Choroid plexus epithelial cell (primary cell): ENCODE results near the gene COL10A1.

ENCODE experiments used
- DNase-seq: peaks from one replicate; pipeline ENCODE4 v3.0.0-alpha.2; 2010; ENCODE audit warnings: low read depth
- H3K4me3 ChIP-seq: 2 replicates; pipeline ENCODE4 v1.5.1; 2011; ENCODE audit warnings: low read depth, mild to moderate bottlenecking, control low read depth, low read length, moderate library complexity
- TF ChIP-seq, protein P1 (sequence below): conservative IDR thresholded peaks from 2 replicates; pipeline ENCODE4 v1.5.1; 2011; ENCODE audit warnings: low read depth, mild to moderate bottlenecking, control low read depth, inconsistent platforms, low read length, moderate library complexity

COL10A1 gene

DNA sequence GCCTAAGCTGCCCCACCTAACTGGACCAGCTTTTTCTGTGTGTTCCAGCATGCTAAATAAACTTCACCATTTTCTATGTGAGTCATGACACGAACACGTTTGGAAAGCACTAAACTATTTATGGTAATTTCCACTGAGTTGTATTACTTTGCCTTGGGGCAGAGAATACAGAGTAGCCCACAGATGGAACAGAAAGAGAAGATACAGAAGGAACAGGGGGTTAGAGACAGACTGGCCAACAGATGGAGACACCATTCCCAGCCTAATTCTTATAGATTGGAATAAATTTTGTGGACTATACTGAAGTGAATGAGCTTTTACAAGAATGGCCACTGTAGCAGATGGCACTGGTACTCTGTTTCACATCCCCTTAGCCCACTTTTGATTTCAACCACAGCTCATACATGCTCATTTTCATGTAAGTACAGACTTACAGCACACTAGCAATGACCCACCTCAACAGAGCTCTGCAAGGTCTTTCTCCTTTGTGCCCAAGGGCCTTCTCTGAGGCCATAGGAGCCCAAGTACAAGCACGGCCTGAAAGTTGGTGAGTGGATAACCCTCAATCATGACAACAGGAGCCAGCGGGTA, 38.4 kb downstream of the COL10A1 start:
- no peak overlapping the region for H3K4me3 ChIP-seq
- TF ChIP-seq, protein P1, sequence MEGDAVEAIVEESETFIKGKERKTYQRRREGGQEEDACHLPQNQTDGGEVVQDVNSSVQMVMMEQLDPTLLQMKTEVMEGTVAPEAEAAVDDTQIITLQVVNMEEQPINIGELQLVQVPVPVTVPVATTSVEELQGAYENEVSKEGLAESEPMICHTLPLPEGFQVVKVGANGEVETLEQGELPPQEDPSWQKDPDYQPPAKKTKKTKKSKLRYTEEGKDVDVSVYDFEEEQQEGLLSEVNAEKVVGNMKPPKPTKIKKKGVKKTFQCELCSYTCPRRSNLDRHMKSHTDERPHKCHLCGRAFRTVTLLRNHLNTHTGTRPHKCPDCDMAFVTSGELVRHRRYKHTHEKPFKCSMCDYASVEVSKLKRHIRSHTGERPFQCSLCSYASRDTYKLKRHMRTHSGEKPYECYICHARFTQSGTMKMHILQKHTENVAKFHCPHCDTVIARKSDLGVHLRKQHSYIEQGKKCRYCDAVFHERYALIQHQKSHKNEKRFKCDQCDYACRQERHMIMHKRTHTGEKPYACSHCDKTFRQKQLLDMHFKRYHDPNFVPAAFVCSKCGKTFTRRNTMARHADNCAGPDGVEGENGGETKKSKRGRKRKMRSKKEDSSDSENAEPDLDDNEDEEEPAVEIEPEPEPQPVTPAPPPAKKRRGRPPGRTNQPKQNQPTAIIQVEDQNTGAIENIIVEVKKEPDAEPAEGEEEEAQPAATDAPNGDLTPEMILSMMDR: peak; percentile 5
- peak; percentile 53 for DNase-seq

DNA sequence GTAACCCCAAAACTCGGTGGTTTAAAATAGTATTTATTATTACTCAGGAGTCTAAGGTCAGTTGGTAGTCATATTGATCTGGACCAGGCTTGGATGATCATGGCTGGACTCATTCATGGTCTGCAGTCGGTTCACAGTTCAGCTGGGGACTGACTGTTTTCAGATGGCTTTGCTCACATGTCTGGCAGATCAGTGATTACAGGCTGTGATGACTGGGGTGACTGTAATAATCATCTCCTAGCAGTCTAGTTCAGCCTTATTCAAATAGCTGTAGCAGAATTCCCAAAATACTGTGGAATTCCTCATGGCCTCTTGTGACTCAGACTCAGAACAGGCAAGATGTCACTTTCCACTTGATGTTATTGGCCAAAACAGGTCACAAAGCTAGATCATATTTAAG, 41.6 kb downstream of the COL10A1 start:
- DNase-seq: no peak
- no peak overlapping the region for H3K4me3 ChIP-seq
- TF ChIP-seq, protein P1: no peak

DNA sequence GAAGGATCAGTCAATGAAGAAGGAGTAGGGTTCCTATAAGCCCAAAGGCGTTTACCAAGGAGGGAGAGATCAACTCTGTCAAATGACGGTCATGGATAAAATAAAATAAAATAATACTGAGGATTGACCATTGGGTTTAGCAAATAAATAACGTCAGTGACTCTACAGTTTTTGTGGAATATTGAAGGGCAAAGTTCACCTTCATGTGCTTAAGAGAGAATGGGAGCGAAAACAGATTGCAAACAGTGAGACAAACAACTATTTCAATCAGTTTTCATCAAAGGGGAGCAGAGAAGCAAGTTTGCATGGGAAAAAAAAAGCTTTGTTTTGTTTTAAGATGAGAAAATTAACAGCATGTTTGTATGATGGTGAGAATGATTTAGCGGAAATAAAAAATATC, 42.9 kb downstream of the COL10A1 start:
- no peak overlapping the region for H3K4me3 ChIP-seq
- TF ChIP-seq, protein P1: no peak
- no peak for DNase-seq

DNA sequence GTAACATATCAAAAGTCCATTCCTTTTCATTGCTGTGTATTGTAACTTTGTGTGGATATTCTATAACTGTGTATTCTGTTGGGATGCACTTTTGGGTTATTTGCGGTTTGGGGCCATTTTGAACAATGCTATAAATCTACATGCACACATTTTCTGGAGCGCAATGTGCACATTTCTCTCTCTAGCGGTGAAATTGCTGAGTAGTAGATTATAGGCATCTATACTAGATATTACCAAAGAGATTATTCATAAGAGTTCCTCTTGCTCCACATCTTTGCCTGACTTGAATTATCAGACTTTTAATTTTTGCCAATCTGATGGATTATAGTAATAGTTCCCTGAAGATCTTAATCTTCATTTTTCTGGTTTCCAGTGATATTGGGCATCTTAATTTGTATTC, 47.0 kb downstream of the COL10A1 start:
- TF ChIP-seq, protein P1: no peak
- H3K4me3 ChIP-seq: no peak overlapping the region
- DNase-seq: no peak

DNA sequence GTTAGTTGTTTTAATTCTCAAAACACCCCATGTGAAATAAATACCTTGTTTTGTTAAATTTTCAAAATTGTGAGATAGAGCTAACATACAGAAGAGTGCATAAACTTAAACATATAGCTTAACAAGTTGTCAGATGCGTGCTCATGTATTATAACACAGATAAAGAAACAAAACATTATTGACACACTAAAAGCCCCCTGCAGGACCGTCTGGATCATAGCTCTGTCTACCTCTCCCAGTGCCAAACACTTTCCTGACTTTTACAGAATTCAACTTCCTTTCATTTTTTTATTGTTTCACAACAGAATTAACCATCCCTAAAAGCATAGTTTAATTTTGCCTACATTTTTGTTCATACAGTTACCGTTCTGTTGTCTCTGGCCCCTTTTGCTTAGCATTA, 47.4 kb downstream of the COL10A1 start:
- DNase-seq: no peak
- TF ChIP-seq, protein P1: peak; percentile 19
- H3K4me3 ChIP-seq: no peak overlapping the region

DNA sequence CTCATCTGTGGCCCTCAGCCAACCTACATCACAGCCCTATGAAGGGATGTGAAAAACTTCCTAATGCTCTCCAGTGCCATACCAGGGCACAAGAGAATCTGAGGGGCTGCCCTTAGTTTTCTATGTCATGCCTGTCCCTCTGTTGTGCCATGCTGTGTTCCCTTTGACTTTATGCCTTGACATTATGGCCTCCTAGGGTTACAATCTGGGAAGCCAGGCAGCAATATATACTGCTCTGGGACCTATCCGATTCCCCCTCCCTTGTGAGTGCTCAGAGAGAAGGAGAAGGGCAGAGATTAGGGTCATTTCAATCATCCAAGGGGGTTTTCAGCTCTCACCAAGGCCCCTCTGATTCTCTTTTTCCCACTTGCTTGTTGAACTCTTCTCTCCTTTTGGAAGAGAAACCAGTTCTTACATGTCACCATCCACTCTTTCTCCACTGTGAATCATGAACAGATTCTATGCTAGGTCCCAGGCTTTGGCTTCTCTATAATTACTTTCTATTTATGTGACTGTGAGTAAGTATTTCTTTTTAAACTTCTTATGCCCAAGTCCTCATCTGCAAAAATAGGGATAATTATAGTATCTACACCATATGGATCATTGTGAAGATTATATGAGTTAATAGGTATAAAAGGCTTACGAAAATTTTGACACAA, 51.1 kb downstream of the COL10A1 start:
- no peak for DNase-seq
- H3K4me3 ChIP-seq: no peak overlapping the region
- TF ChIP-seq, protein P1: no peak
